CD4-positive, alpha-beta T cell (primary cell): ENCODE data around the gene JPT1. TPM values are rescaled to one million over a fixed set of nuclear protein-coding genes. Genes with fewer than 3 reads are reported as not detected.

ENCODE experiments used
- ATAC-seq: fragments of 200-7000 bp; cut with Tn5 transposase; one replicate; pipeline ENCODE4 v1.10.0; 2022; ENCODE audit warnings: mild to moderate bottlenecking; ENCODE audit not compliant: poor library complexity
- CTCF ChIA-PET: fragments of 350-600 bp; sonication (Branson Sonifier 250); formaldehyde crosslinking; loops from one replicate; lab custom pipeline; 2021; ENCODE audit warnings: antibody characterized with exemption, inconsistent platforms; lab: Charles Lee
- POLR2A ChIA-PET: fragments of 350-600 bp; sonication (Branson Sonifier 250); formaldehyde crosslinking; loops from one replicate; lab custom pipeline; 2021; ENCODE audit warnings: antibody characterized with exemption, inconsistent platforms; lab: Charles Lee
- DNase-seq, 14 experiments: peaks; one replicate each; pipeline ENCODE4 v3.0.0-alpha.2; 2013 to 2020; ENCODE audit warnings: mixed read lengths in 2 of 14
- H3K27ac ChIP-seq, 2 donors: one replicate each; pipeline versions ENCODE4 v1.5.1 to v1.7.0; 2013; ENCODE audit warnings: low read length in 2 of 2, low read depth in 1 of 2, mild to moderate bottlenecking in 1 of 2
- H3K27me3 ChIP-seq, 2 experiments: 1 replicate in 1 of 2; 2 replicates in 1 of 2; pipeline versions ENCODE4 v1.6.1 to v1.7.0; 2013; ENCODE audit warnings: low read length in 2 of 2, control low read depth in 1 of 2, mild to moderate bottlenecking in 1 of 2, moderate library complexity in 1 of 2; ENCODE audit not compliant: insufficient read depth in 2 of 2, control insufficient read depth in 1 of 2
- H3K36me3 ChIP-seq: one replicate; pipeline ENCODE4 v1.6.1; 2013; ENCODE audit warnings: low read length, control low read depth; ENCODE audit not compliant: insufficient read depth
- H3K4me1 ChIP-seq: one replicate; pipeline ENCODE4 v1.6.1; 2013; ENCODE audit warnings: low read length, control low read depth; ENCODE audit not compliant: insufficient read depth
- H3K4me3 ChIP-seq: one replicate; pipeline ENCODE4 v1.5.1; 2013; ENCODE audit warnings: mild to moderate bottlenecking, low read length, moderate library complexity
- H3K9me3 ChIP-seq, 2 experiments: 1 replicate in 1 of 2; 2 replicates in 1 of 2; pipeline versions ENCODE4 v1.6.1 to v1.7.0; 2013; ENCODE audit warnings: low read length in 2 of 2, mild to moderate bottlenecking in 2 of 2, control low read depth in 1 of 2, moderate library complexity in 1 of 2; ENCODE audit not compliant: control insufficient read depth in 1 of 2, insufficient read depth in 1 of 2
- H3K27ac Mint-ChIP-seq: one replicate; pipeline ENCODE4 v1.8.0; 2020; ENCODE audit warnings: mixed read lengths
- H3K27me3 Mint-ChIP-seq: one replicate; pipeline ENCODE4 v1.8.0; 2021; ENCODE audit warnings: mixed read lengths
- H3K36me3 Mint-ChIP-seq: one replicate; pipeline ENCODE4 v1.8.0; 2021; ENCODE audit warnings: low read depth, mixed read lengths
- H3K4me1 Mint-ChIP-seq: one replicate; pipeline ENCODE4 v1.8.0; 2021; ENCODE audit warnings: low read depth, mixed read lengths
- H3K4me3 Mint-ChIP-seq: one replicate; pipeline ENCODE4 v1.8.0; 2020; ENCODE audit warnings: mild to moderate bottlenecking, mixed read lengths
- H3K9me3 Mint-ChIP-seq: one replicate; pipeline ENCODE4 v1.8.0; 2020; ENCODE audit warnings: mixed read lengths
- intact Hi-C, 2 experiments: fragments of 100-400 bp; cut with DNase I in 1 of 2; cut with micrococcal nuclease in 1 of 2; formaldehyde crosslinking; loops; one replicate each; pipeline versions ENCODE4 v1.15.1 to v1.9.0; 2023 to 2025; cut with DNase I, micrococcal nuclease
- polyA plus RNA-seq, 2 donors: library from polyadenylated mRNA; unstranded; fragments of 120-200 nt; gene quantifications; one replicate each; pipeline ENCODE4 v1.2.1, GENCODE V29; 2013
- total RNA-seq, 174 experiments: library from RNA in 2 of 174; stranded (reverse) in 2 of 174; gene quantifications; one replicate each; pipeline ENCODE4 v1.2.3 and lab custom pipeline; 2021 to 2026
- TF ChIP-seq, protein P1 (sequence below): fragments of 200-600 bp; IDR thresholded peaks from one replicate; pipeline ENCODE4 v1.8.0; 2022; ENCODE audit warnings: antibody characterized with exemption, mild to moderate bottlenecking

Gene JPT1, protein sequence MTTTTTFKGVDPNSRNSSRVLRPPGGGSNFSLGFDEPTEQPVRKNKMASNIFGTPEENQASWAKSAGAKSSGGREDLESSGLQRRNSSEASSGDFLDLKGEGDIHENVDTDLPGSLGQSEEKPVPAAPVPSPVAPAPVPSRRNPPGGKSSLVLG
- total RNA-seq (10 to 100 TPM; 21.3 to 25.5 TPM), total RNA-seq (lab: John Stamatoyannopoulos, UW) (20.2 to 158 (median 33.2) reads per million in 172 experiments)
- polyA plus RNA-seq (2013, experiment 1 of 2), result 87.3 TPM
- 82.9 TPM for polyA plus RNA-seq (2013, experiment 2 of 2)

DNA sequence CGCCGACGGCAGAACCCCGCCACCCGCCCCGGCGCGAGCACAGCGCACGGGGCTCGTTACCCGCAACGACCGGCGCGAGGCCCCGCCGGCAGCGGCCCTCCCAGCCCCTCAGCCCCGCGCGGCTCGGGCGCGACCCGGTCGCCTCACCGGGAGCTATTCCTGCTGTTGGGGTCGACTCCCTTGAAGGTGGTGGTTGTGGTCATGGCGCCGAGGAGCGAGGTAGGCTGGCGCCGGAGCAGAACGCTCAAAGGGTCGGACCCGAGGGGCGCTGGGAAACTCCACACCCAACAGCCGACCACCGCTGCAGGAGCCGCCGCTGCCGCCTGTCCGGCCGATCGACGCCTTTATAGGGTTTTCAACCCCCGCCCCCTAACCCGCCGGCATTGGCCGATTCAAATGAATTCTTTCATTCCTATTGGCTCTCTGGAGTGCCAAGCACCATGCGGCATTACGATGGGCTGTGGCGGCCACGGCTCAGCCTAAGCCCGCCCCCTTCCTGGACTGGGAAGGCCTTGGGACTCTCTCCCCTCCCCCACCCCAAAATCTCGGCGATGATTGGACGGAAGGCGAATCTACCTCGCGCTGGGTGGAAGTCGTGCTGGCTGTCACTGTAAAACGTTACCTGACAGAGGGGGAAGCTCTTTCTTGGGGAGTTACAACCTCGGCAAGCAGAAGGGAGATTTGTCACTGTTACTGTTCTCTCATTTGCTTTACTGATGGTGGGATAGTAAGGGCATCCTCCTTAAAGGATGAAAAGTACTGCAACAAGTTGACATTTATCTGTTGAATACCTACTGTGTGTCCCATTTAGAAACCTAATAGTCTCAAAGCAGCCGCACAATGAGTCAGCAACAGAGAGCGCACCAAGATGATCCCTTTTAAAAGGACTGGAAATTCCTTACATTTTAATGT lies at the start of gene JPT1:
Gene JPT1, minus strand, starts transcription at position 318 of the 912 bp plus-strand sequence. Its CDS starts 115 bp downstream, at position 203.
- H3K9me3 Mint-ChIP-seq, result no peaks in the 10 kb centered on the region
- Histone ChIP-seq H3K27ac (peak within 1 kb of the TSS; percentile 45 to 48), H3K27me3 (no peaks in the 10 kb centered on the region), H3K9me3 (no peaks in the 10 kb centered on the region), H3K4me1 (peaks cover 32% of the 10 kb centered on the region), H3K4me3 (peak within 1 kb of the TSS; percentile 96), H3K36me3 (no peaks in the 10 kb centered on the region)
- H3K27ac Mint-ChIP-seq, result peak within 1 kb of the TSS; percentile 79
- DNase-seq (peak; percentile 94 to 99 (median 98)), ATAC-seq (peak; percentile 97)
- peaks cover 32% of the 10 kb centered on the region for H3K4me1 Mint-ChIP-seq
- no peaks in the 10 kb centered on the region for H3K27me3 Mint-ChIP-seq
- POLR2A ChIA-PET, result interaction anchor here (0.6 to 2.6 kb wide), 18 partner anchors 8 to 141 kb away, joined by 3 to 17 read pairs (median 4); partner anchors contain the start of genes ARMC7, NT5C, SLC16A5 and SLC25A19
- intact Hi-C loops, result loop anchor here in 1 of 2 experiments (1.0 kb wide), 1 partner anchor 29 kb away; no protein-coding TSS in a partner anchor
- peak within 1 kb of the TSS; percentile 97 for H3K4me3 Mint-ChIP-seq
- TF ChIP-seq, protein P1, sequence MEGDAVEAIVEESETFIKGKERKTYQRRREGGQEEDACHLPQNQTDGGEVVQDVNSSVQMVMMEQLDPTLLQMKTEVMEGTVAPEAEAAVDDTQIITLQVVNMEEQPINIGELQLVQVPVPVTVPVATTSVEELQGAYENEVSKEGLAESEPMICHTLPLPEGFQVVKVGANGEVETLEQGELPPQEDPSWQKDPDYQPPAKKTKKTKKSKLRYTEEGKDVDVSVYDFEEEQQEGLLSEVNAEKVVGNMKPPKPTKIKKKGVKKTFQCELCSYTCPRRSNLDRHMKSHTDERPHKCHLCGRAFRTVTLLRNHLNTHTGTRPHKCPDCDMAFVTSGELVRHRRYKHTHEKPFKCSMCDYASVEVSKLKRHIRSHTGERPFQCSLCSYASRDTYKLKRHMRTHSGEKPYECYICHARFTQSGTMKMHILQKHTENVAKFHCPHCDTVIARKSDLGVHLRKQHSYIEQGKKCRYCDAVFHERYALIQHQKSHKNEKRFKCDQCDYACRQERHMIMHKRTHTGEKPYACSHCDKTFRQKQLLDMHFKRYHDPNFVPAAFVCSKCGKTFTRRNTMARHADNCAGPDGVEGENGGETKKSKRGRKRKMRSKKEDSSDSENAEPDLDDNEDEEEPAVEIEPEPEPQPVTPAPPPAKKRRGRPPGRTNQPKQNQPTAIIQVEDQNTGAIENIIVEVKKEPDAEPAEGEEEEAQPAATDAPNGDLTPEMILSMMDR, result no peak
- CTCF ChIA-PET, result interaction anchor here (0.5 to 2.3 kb wide), 5 partner anchors 16 to 47 kb away, joined by 3 to 12 read pairs (median 8); partner anchors contain the start of gene NT5C
- H3K36me3 Mint-ChIP-seq, result peaks cover 27% of the 10 kb centered on the region

GRCh38 chr17:75199886-75200618 lies 45.7 kb upstream of the JPT1 start:
- H3K27ac ChIP-seq, result no peak overlapping the region
- ChIA-PET POLR2A (interaction anchor here (1.6 kb wide), 1 partner anchor 86 kb away, joined by 4 read pairs; no protein-coding TSS in a partner anchor), CTCF (interaction anchor here (0.6 to 7.6 kb wide), 5 partner anchors 9 to 87 kb away, joined by 3 to 102 read pairs (median 3); partner anchors contain the start of gene ARMC7)
- DNase-seq (no peak), ATAC-seq (no peak)
- H3K4me3 ChIP-seq, result no peak overlapping the region
- no peaks in the 10 kb centered on the region for H3K36me3 Mint-ChIP-seq
- H3K27me3 Mint-ChIP-seq, result no peaks in the 10 kb centered on the region
- H3K9me3 Mint-ChIP-seq, result no peaks in the 10 kb centered on the region
- H3K9me3 ChIP-seq, result no peaks in the 10 kb centered on the region
- H3K4me3 Mint-ChIP-seq, result no peak overlapping the region
- no peak overlapping the region for H3K27ac Mint-ChIP-seq
- intact Hi-C loops, result loop anchor here (2.0 to 5.0 kb wide), 3 partner anchors 29 to 139 kb away; no protein-coding TSS in a partner anchor
- TF ChIP-seq, protein P1, result no peak
- H3K4me1 ChIP-seq, result peaks cover 8% of the 10 kb centered on the region
- H3K4me1 Mint-ChIP-seq, result peaks cover 7% of the 10 kb centered on the region
- H3K36me3 ChIP-seq, result no peaks in the 10 kb centered on the region
- H3K27me3 ChIP-seq, result no peaks in the 10 kb centered on the region

DNA sequence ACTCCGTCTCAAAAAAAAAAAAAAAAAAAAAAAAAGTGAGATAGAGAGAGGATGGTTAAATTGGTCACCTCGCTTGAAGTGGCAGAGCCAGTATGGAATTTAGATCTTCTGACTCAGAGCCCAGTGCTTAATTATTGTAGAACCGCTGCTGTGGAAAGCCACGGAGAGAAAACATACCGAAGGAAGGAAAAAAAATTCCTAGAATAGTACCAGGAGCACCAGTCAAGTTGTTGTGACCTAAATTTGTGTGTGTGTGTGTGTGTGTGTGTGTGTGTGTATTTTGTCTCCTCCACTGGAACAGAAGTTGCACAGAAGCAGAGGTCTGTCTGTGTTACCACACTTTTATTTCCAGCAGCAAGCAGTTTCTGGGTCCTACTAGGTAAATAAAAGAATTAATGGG lies 40.6 kb upstream of the JPT1 start:
- Histone ChIP-seq H3K27ac (no peak overlapping the region), H3K9me3 (no peaks in the 10 kb centered on the region), H3K36me3 (no peaks in the 10 kb centered on the region), H3K27me3 (no peaks in the 10 kb centered on the region), H3K4me1 (no peaks in the 10 kb centered on the region), H3K4me3 (no peak overlapping the region)
- TF ChIP-seq, protein P1, result no peak
- no peaks in the 10 kb centered on the region for H3K4me1 Mint-ChIP-seq
- no peaks in the 10 kb centered on the region for H3K36me3 Mint-ChIP-seq
- intact Hi-C loops, result no loop called here
- CTCF ChIA-PET, result interaction anchor here (0.6 kb wide), 1 partner anchor 18 kb away, joined by 4 read pairs; no protein-coding TSS in a partner anchor
- no peaks in the 10 kb centered on the region for H3K9me3 Mint-ChIP-seq
- DNase-seq, result no peak
- no peaks in the 10 kb centered on the region for H3K27me3 Mint-ChIP-seq
- ATAC-seq, result no peak
- no peak overlapping the region for H3K4me3 Mint-ChIP-seq
- H3K27ac Mint-ChIP-seq, result no peak overlapping the region
- POLR2A ChIA-PET, result no interaction called here
